GM19193 (cell line): ENCODE data around the gene FADS2.

Source experiments
- POLR2A ChIP-seq: IDR thresholded peaks from 4 replicates; pipeline ENCODE4 v1.6.1; 2011; ENCODE audit not compliant: insufficient read depth, insufficient read length; ENCODE audit errors: extremely low read depth

The FADS2 gene

GRCh38 chr11:61873588-61874376 is 45.7 kb downstream of the FADS2 start:
- no peak for TF ChIP-seq POLR2A

GRCh38 chr11:61874377-61874809 is 46.3 kb downstream of the FADS2 start:
- no peak for TF ChIP-seq POLR2A

DNA sequence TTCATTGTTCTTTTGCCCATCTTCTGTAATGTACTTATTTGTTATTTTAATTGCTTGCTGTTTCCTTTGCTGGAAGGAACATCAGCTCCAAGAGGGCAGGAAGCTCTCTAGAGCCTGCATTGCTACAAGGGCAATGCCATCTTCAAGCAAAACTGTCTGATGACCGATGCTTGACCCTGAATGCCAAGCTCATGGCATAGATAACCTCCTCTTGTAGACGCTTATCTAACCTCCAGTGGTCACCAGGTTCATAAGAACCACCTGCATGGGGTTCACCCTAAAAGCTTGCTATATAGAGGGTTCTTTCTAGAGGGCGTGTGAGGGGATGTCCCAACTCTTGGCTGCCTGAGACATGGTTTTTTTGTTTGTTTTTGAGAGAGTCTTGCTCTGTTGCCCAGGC is 46.8 kb downstream of the FADS2 start:
- no peak for TF ChIP-seq POLR2A

GRCh38 chr11:61875698-61876097 is 47.6 kb downstream of the FADS2 start:
- no peak for TF ChIP-seq POLR2A

DNA sequence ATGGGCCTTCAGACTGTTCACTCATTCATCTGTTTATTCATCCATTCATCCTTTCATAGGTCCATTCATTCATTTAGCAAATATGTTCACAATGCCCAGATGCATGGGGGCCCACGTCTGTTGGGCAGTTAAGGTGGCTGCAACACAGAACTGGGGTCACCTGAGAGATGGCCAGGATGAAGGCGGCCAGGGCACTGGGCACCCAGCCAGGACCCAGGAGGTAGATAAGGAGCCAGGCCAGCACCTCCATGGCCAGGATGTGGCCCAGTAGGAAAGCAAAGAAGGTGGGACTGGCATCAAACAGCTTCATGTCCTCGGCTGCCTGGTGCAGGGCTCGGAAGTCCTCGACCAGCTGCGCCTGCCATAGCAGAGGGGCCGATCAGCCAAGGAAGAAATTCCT is 51.1 kb downstream of the FADS2 start:
- TF ChIP-seq POLR2A, result no peak

GRCh38 chr11:61880031-61880430 is 51.9 kb downstream of the FADS2 start:
- peak; percentile 35 for TF ChIP-seq POLR2A

DNA sequence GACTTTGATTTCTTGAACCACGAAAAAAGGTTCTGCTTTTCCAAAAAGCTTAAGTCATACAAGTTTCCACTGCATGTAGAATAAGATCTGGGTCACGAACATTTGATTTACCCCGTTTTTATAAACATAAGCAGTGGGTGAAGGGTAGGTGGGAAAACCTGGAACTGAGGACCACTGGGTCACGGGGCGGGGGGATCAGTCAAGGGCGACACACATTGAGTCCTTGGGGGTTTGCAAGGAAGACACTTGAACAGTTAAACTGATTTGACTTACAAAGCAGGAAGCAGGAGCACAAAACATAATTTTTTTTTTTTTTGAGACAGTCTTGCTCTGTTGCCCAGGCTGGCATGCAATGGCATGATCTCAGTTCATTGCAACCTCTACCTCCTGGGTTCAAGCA is 52.4 kb downstream of the FADS2 start:
- no peak for TF ChIP-seq POLR2A

DNA sequence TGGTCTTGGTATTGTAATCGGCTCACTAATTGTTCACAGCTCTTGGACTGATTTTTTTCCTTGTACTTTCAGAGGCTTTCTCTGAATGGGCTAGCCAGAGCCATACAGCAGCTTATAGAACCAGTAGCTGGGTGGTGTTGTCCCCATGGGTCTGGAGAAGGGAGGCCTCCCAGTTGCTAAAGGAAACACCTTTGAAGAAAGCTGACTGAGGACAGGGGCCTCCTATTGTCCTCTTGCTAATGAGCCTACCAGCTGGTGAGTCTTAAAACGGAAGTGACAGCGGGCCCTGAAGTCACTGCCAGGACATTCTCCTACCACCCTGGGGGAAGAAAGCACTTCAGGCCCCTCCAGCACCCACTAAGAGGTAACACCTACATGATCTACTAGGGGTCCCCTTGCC is 53.3 kb downstream of the FADS2 start:
- TF ChIP-seq POLR2A, result no peak

DNA sequence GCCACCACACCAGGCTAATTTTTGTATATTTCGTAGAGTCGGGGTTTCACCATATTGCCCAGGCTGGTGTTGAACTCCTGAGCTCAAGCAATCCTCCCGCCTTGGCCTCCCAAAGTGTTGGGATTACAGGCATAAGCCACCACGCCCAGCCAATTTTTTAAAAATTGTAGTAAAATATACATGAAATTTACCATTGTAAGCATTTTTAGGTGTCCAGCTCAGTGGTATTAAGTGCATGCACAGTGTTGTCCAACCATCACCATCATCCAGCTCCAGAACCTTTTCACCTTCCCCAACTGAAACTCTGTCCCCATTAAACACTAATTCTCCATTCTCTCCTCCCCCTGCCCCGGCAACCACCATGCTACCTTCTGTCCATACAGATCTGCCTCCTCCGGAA is 54.8 kb downstream of the FADS2 start:
- no peak for TF ChIP-seq POLR2A

- no peak for TF ChIP-seq POLR2A
Measured at GRCh38 chr11:61883327-61883726, 55.2 kb downstream of the FADS2 start.

DNA sequence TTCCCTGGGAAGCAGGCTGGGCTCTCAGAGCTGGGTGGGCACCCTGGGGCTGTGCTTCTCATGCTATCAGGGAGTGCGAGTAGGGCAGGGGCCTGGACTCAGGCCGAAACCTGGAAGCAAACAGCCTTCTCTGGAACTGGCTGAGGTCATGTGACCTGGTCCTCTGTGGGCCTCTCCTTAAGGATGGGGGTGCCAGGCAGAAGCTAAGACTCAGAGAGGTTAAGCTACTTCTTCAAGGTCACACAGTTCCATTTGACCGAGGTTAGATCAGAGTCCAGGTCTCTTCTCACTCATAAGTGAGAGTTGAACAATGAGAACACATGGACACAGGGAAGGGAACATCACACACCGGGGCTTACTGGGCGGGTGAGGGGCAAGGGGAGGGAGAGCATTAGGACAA is 55.8 kb downstream of the FADS2 start:
- TF ChIP-seq POLR2A, result no peak

DNA sequence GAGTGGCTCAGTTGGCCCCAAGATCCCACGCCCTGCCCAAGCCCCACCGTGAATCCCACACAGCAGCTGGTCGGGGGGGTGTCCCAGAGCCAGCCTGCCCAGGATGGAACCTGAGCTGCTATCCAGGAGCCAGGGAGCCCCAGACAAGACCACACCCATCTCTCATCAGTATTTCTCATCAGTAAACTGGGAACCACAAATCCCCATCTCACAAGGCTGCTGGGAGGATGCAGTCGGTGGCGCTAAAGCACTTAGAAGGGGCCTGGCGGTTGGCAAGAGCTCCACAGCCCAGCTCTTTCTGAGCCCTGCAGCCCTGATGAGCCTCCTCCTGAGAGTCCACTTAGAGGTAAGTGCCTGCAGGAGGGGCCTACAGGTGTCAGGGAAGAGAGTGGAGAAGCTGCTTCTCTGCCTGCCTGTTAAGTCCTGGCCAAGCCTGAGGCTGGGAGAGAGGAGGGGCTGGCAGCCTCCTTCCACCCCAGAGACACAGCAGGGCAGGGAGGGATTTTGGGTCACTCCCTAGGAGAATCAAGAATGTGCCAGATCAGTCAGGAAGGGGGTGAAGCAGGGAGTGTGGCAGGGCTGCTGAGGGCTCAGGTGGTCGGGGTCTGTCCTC is 57.2 kb downstream of the FADS2 start:
- no peak for TF ChIP-seq POLR2A

- TF ChIP-seq POLR2A, result no peak
Measured at GRCh38 chr11:61885784-61886580, 57.9 kb downstream of the FADS2 start.

GRCh38 chr11:61886643-61887042 is 58.5 kb downstream of the FADS2 start:
- no peak for TF ChIP-seq POLR2A

GRCh38 chr11:61887839-61888494 is 59.9 kb downstream of the FADS2 start:
- no peak for TF ChIP-seq POLR2A

DNA sequence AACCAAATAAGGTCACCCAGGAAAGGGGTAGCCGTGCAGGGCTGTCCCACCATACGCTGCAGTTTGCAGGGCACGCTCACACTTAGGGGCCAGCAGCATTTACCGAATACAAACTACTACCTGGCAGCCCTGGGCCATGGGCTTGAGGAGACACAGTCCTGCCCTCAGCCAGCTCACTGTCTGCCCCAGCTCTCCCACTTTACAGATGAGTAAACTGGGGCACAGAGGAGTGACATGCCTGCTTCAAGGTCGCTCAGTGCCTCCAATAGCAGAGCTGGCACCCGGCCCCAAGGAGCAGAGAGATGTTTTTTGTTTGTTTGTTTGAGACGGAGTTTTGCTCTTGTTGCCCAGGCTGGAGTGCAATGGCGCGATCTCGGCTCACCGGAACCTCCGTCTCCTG is 60.5 kb downstream of the FADS2 start:
- no peak for TF ChIP-seq POLR2A

DNA sequence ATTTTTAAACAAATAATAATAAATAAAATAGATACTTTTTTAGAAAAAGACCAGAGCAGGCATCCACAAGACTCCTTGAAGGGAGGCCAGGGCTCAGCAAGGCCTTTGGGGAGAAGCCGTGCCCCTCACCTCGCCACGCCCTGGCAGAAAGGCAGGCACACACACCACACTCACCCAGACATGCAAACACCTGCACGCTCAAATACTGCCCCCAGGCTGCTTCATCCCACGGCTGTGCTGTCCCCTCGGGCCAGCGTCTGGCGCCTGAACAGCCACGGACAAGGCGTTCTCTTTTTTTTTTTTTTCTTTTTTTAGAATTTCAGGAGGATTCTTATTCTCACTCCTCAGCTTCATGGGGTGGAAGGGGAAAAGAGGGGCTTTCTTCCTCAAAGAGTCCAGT is 61.7 kb downstream of the FADS2 start:
- TF ChIP-seq POLR2A, result no peak
